EL (cell line): ENCODE data around the gene ANKRD63.

Source experiments
- DNase-seq: peaks from one replicate; pipeline ENCODE4 v3.0.0-alpha.2; 2016

ANKRD63 gene, protein sequence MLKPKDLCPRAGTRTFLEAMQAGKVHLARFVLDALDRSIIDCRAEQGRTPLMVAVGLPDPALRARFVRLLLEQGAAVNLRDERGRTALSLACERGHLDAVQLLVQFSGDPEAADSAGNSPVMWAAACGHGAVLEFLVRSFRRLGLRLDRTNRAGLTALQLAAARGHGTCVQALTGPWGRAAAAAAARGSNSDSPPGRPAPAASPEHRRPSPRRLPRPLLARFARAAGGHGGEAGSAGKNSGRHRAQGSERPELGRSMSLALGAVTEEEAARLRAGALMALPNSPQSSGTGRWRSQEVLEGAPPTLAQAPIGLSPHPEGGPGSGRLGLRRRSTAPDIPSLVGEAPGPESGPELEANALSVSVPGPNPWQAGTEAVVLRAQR

DNA sequence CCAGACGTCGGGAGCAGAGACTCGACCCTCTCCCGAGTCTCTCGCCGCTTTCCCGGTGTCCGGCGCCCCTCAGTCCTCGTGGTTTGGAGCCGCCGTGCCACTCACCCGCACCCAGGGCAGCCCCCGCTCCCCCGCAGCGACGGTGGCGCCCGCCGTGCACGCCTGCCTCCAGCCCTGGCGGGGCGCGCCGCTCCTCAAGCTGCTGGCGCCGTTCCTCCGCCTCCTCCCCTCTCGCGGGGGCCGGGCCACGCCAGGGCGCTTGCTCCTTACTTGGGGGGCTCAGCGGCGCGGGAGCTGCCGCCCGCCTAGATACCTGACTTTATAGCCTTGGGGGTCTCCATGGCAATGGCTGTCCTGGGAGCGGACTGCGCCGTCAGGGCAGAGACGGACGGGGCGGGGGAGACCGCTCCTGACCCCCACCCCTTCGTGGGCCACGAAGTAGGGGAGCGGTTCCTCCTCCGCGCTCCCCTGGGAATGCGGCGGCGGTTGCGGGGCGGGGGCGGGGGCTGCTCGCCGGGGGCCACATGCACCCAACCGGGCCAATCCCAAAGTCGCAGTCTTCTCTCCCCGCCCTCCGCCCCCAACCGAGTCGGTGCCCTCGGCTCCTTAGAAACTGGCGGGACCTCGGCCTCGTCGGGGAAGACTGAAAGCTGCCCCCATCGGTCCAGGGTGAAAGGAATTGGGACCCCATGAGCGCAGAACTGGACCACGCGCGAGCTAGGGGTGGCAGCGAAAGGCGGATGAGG, at the start of gene ANKRD63:
Gene ANKRD63, minus strand, starts transcription at position 196 of the 746 bp plus-strand sequence. CDS start 478 bp downstream, outside the sequence.
- DNase-seq = peak; percentile 19

- no peak for DNase-seq
These were observed 49.4 kb upstream of the ANKRD63 start for GRCh38 chr15:40332113-40332781.

GRCh38 chr15:40331637-40332036, 48.8 kb upstream of the ANKRD63 start:
- no peak for DNase-seq

DNA sequence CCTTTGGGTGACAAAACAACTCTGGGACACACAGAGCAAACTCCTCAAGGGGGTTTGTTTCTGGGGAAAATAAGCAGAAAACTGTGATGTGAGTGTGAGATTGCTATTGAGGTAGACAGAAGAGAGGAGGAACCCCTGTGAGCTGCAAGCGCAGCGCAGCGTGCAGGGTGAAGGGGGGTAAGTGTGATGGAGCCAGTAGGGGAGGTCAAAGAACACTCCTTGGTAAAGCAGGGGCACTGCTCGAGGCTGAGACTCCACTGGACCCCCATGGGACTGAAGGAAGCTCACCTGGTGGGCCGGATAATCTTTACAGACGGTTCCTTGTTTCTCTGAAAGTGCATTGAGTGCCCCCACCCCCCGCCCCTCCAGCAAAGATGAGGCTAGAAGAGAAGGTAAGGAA, 48.2 kb upstream of the ANKRD63 start:
- no peak for DNase-seq

DNA sequence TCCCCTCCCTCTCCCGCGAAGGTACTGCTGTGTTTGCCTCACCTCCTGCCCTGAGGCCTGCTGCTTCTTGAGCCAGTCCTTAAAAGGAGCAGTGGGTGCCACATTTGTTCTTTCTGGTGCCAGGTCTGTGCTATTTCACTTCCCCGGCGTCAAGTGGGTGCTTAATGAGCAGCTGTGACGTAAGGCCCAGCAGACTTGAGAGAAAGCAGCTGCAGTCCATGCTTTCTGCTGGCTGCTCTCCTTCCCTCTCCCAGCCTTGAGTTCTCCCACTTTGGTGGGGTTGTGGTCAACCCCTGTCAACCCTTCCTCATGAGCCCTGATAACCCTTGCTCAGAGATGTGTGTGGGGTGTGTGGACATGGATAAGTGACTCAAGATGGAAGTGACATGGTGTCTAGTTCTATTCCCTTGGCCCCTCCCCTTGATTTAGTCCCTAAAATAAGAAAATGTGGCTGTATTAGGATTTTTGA, 47.5 kb upstream of the ANKRD63 start:
- no peak for DNase-seq

DNA sequence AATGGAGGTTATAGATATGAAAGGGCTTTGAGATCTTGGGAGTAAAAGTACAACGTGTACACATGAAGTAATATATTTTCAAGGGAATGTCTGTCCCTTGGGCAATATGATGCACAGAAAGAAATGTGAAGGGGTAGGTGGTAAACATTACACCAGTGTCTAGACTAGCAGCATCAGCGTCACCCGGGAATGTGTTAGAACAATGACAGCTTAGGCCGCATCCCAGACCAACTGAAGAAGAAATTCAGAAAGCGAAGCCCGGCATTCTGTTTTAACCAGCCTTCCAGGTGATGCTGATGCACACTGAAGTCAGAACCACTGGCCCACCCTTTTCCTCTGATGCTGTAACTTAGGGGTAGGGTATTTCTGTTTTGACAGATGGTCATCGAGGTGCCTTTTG, 46.9 kb upstream of the ANKRD63 start:
- DNase-seq = no peak

GRCh38 chr15:40328751-40329150, 45.9 kb upstream of the ANKRD63 start:
- no peak for DNase-seq

DNA sequence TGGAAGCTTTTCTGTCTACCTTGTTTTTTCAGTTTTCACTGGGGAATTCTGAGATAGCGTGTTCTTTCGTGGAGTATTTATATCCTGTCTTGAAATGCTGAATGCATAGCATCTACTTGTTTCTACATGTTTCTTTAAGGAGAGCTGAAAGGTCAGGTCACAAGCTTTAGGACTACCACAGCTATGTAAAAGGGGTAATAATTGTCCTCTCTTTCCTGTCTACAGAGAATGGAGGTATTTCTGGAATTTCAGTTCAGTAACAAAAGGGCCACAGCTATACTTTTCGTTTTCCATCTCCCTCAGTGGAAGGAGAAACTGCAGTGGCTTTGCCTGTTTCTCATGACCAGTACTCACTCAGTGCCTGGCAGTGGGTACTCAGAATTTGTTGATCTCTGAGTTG, 45.3 kb upstream of the ANKRD63 start:
- DNase-seq = peak; percentile 76

GRCh38 chr15:40327457-40327856, 44.6 kb upstream of the ANKRD63 start:
- DNase-seq = no peak

DNA sequence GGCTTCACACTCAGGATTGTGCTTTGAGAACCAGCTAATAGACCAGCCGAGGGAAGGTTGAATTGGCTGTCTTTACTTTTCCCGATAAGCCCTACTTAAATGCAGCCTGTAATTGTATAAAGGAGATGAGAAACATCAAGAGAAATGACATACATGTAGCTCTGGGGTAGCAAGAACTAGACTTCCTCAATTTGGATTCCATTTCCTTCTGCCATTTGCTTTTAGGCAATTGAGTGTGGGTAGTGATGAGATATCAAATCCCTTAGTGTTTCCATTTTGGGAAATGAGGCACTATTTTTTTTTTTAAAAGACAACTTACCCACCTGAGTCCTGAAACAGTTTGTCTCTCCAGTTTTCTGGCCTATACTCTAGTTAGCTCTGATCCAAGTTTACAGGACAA, 42.8 kb upstream of the ANKRD63 start:
- DNase-seq = no peak

- no peak for DNase-seq
These were observed 42.3 kb upstream of the ANKRD63 start for GRCh38 chr15:40325188-40325587.

GRCh38 chr15:40323953-40324937, 41.4 kb upstream of the ANKRD63 start:
- no peak for DNase-seq

GRCh38 chr15:40323239-40323952, 40.5 kb upstream of the ANKRD63 start, which contains the start of gene INAFM2:
Gene INAFM2, plus strand, starts transcription at chr15:40323692. Its CDS starts 364 bp downstream, at chr15:40324056.
- peak; percentile 96 for DNase-seq

- no peak for DNase-seq
These were observed 39.8 kb upstream of the ANKRD63 start for GRCh38 chr15:40322531-40323238.

DNA sequence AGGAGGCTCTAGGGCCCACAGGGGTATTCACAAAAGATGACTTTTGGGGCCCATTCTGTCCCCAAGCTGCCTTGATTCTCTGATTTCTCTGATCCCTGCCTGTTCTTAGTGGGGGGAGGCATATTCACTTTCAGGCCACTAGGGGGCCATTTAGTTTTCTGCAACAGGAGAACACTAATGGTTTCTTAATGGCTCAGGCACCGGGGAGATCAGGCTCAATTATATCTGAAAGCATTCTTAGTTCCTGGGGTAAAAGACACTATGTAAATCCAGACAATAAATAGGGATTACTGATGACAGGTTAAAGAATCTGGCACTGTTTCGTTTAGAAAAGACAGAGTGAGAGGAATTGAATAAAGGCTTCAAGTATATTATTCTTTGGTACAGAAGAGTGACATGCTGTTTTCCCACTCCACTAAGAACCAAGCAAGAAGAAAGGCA, 38.1 kb upstream of the ANKRD63 start:
- peak; percentile 66 for DNase-seq

- no peak for DNase-seq
These were observed 37.5 kb upstream of the ANKRD63 start for GRCh38 chr15:40320409-40320808.

DNA sequence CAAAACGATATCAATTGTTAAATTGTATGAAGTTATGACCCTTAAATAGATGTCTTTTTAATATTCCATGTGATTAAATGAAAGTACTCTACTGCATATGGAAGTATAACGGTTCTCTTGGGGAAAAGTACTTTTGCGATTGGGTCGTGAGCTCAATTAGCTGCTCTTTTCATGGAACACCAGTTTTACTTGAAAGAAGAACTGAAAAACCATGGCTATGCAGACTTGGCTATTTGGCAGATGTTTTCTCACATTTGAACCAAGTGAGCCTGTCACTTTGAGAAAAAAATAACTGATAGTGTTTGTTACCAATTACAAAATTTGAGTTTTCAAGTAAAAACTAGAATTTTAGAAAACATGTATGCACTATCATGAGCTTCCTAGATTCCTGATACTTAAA, 34.7 kb upstream of the ANKRD63 start:
- DNase-seq = no peak

- no peak for DNase-seq
These were observed 34.1 kb upstream of the ANKRD63 start for GRCh38 chr15:40316931-40317330.

DNA sequence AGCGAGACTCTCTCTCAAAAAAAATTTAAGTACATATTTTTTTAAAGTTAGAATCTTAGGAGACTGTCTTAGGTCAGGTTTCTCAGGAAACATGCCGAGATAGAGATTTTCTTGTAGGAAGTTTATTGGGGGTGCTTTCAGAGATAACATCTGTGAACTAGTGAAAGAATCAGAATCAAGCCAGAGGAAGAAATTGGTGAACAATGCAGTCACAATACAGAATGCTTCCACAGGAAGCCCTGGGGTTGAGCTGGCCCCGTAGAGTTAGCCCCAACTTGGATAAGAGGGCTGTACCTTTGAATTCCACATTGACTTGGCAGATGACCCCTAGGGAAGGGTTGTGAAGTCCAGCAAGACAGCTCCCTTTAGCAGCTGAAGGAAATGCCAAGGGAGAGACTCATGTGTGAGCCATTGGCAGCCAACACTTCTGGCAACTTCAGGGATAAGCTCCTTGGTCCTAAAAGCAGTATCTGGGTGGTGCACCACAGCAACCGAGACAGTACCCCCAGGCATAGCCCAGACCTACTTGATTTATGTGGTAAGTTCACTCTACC, 31.9 kb upstream of the ANKRD63 start:
- peak; percentile 83 for DNase-seq
